Keratinocyte (primary cell): ENCODE measurements around the gene CNTNAP2. TPM values are rescaled to one million over a fixed set of nuclear protein-coding genes. Genes with fewer than 3 reads are reported as not detected.
"Not testable (repeated sequence)": the region's sequence is repeated elsewhere in the genome, so short reads cannot be mapped to it uniquely, and the experiment has no call there.

Source experiments
- DNase-seq: peaks from one replicate; pipeline ENCODE4 v3.0.0-alpha.2; 2011; ENCODE audit warnings: low read depth, missing footprints, low spot score
- FAIRE-seq: peaks from 2 replicates; lab custom pipeline; 2011; peaks lifted over from hg19 to GRCh38; lab: Jason Lieb, UNC
- H2AFZ ChIP-seq: 2 replicates; pipeline ENCODE4 v1.6.0; 2012; ENCODE audit warnings: low read length, control low read depth, inconsistent platforms; ENCODE audit not compliant: control insufficient read depth
- H3K27ac ChIP-seq: 2 replicates; pipeline ENCODE4 v1.5.1; 2011; ENCODE audit warnings: low read length; ENCODE audit not compliant: control insufficient read depth, insufficient read depth
- H3K27me3 ChIP-seq: 3 replicates; pipeline ENCODE4 v1.6.0; 2011; ENCODE audit warnings: low read length; ENCODE audit not compliant: control insufficient read depth, insufficient read depth; ENCODE audit errors: extremely low read depth
- H3K36me3 ChIP-seq, 2 experiments: 2 replicates in 1 of 2; 3 replicates in 1 of 2; pipeline ENCODE4 v1.5.1; 2011; ENCODE audit warnings: low read length in 2 of 2, mild to moderate bottlenecking in 1 of 2; ENCODE audit not compliant: control insufficient read depth in 2 of 2, insufficient read depth in 2 of 2; ENCODE audit errors: extremely low read depth in 1 of 2
- H3K4me1 ChIP-seq: 3 replicates; pipeline ENCODE4 v1.5.1; 2011; ENCODE audit warnings: low read length; ENCODE audit not compliant: control insufficient read depth, insufficient read depth; ENCODE audit errors: extremely low read depth
- H3K4me2 ChIP-seq: 3 replicates; pipeline ENCODE4 v1.6.0; 2011; ENCODE audit warnings: low read depth, low read length; ENCODE audit not compliant: control insufficient read depth, insufficient read depth; ENCODE audit errors: extremely low read depth
- H3K4me3 ChIP-seq, 3 experiments: fragments of 200-600 bp in 1 of 3; sonication (generic) in 1 of 3; 2 replicates in 2 of 3; 3 replicates in 1 of 3; pipeline ENCODE4 v1.5.1; 2011 to 2016; ENCODE audit warnings: low read length in 3 of 3, mild to moderate bottlenecking in 3 of 3, control low read depth in 2 of 3, inconsistent platforms in 1 of 3, low read depth in 1 of 3, mixed read lengths in 1 of 3, mixed run types in 1 of 3, moderate library complexity in 1 of 3; ENCODE audit not compliant: control insufficient read depth in 2 of 3, insufficient read depth in 2 of 3; ENCODE audit errors: extremely low read depth in 1 of 3
- H3K79me2 ChIP-seq: 2 replicates; pipeline ENCODE4 v1.6.0; 2012; ENCODE audit warnings: low read length; ENCODE audit not compliant: control insufficient read depth, insufficient read depth
- H3K9ac ChIP-seq: 3 replicates; pipeline ENCODE4 v1.6.0; 2011; ENCODE audit warnings: low read length; ENCODE audit not compliant: control insufficient read depth, insufficient read depth; ENCODE audit errors: extremely low read depth
- H3K9me1 ChIP-seq: 3 replicates; pipeline ENCODE4 v1.6.0; 2011; ENCODE audit warnings: low read length; ENCODE audit not compliant: control insufficient read depth, insufficient read depth; ENCODE audit errors: extremely low read depth
- H3K9me3 ChIP-seq: 2 replicates; pipeline ENCODE4 v1.5.1; 2012; ENCODE audit warnings: low read depth, low read length; ENCODE audit not compliant: control insufficient read depth
- H4K20me1 ChIP-seq: 3 replicates; pipeline ENCODE4 v1.6.0; 2011; ENCODE audit warnings: low read length; ENCODE audit not compliant: control insufficient read depth, insufficient read depth; ENCODE audit errors: extremely low read depth
- CTCF ChIP-seq, 3 experiments: IDR thresholded peaks in 1 of 3; conservative IDR thresholded peaks in 1 of 3; optimal IDR thresholded peaks in 1 of 3; 2 replicates in 2 of 3; 3 replicates in 1 of 3; pipeline versions ENCODE3 to v1.5.1; 2011; ENCODE audit warnings: low read length in 3 of 3, mild to moderate bottlenecking in 3 of 3, moderate library complexity in 2 of 3, control low read depth in 1 of 3, inconsistent platforms in 1 of 3; ENCODE audit not compliant: insufficient read depth in 2 of 3; ENCODE audit errors: extremely low read depth in 1 of 3
- EZH2 ChIP-seq: IDR thresholded peaks from one replicate; pipeline ENCODE4 v1.6.1; 2012; ENCODE audit warnings: inconsistent platforms, mild to moderate bottlenecking, low read length, moderate library complexity
- dilution Hi-C: fragments of 300-500 bp; cut with MboI; formaldehyde crosslinking; loops from one replicate; pipeline ENCODE4 v1.7.0; 2020; ENCODE audit warnings: low sequenced_read_pairs; ENCODE audit not compliant: extremely low pct_ligation_motif_present
- polyA plus RNA-seq, 5 experiments: library from polyadenylated mRNA; depleted of rRNA in 3 of 5; stranded (reverse) in 3 of 5; stranded (forward) in 1 of 5; unstranded in 1 of 5; fragments of >200 nt; gene quantifications; 1 replicate in 1 of 5; 2 replicates in 3 of 5; 3 replicates in 1 of 5; pipeline versions ENCODE4 v1.2.1 to v1.2.3, GENCODE V29; 2011 to 2012; ENCODE audit warnings: missing spikeins in 2 of 5, low read depth in 1 of 5, low replicate concordance in 1 of 5

CNTNAP2 gene
- polyA plus RNA-seq, 1 donor (not counting 4 experiments of a cell fraction or from before 2014, with no cell fraction given) = 1.4 TPM

- Histone ChIP-seq H3K4me2 (no peak overlapping the region), H2AFZ (no peak overlapping the region), H4K20me1 (no peaks in the 10 kb centered on the region), H3K79me2 (no peaks in the 10 kb centered on the region), H3K27me3 (no peaks in the 10 kb centered on the region), H3K9ac (no peak overlapping the region), H3K9me3 (no peaks in the 10 kb centered on the region), H3K36me3 (no peaks in the 10 kb centered on the region), H3K27ac (no peak overlapping the region), H3K4me3 (no peak overlapping the region), H3K9me1 (no peaks in the 10 kb centered on the region), H3K4me1 (no peaks in the 10 kb centered on the region)
- no peak for TF ChIP-seq CTCF (optimal IDR thresholded peaks at IDR 0.05 in 1 of 3, IDR thresholded peaks at IDR 0.05 in 1 of 3, conservative IDR thresholded peaks at IDR 0.05 in 1 of 3; ENCODE audit: extremely low read depth in 1 of 3, insufficient read depth in 2 of 3, low read length in 3 of 3)
- dilution Hi-C loops = no loop called here
- FAIRE-seq = no peak
- no peak for DNase-seq
Observed at GRCh38 chr7:148463210-148463609, 2346.6 kb downstream of the CNTNAP2 start.

GRCh38 chr7:148464947-148465346 is 2348.3 kb downstream of the CNTNAP2 start:
- no peaks in the 10 kb centered on the region for H3K36me3 ChIP-seq
- H3K9me3 ChIP-seq = no peaks in the 10 kb centered on the region
- H3K27ac ChIP-seq = no peak overlapping the region
- no peaks in the 10 kb centered on the region for H3K4me1 ChIP-seq
- no peak overlapping the region for H3K4me2 ChIP-seq
- H4K20me1 ChIP-seq = no peaks in the 10 kb centered on the region
- no peak for TF ChIP-seq EZH2
- no peak for TF ChIP-seq CTCF (optimal IDR thresholded peaks at IDR 0.05 in 1 of 3, IDR thresholded peaks at IDR 0.05 in 1 of 3, conservative IDR thresholded peaks at IDR 0.05 in 1 of 3; ENCODE audit: extremely low read depth in 1 of 3, insufficient read depth in 2 of 3, low read length in 3 of 3)
- H3K79me2 ChIP-seq = no peaks in the 10 kb centered on the region
- FAIRE-seq = no peak
- no peaks in the 10 kb centered on the region for H3K9me1 ChIP-seq
- H3K9ac ChIP-seq = no peak overlapping the region
- no peak overlapping the region for H2AFZ ChIP-seq
- dilution Hi-C loops = no loop called here
- no peaks in the 10 kb centered on the region for H3K27me3 ChIP-seq
- DNase-seq = no peak
- no peak overlapping the region for H3K4me3 ChIP-seq

GRCh38 chr7:148465441-148465840 is 2348.8 kb downstream of the CNTNAP2 start:
- H3K4me1 ChIP-seq, H3K27ac ChIP-seq, H4K20me1 ChIP-seq, H3K9me3 ChIP-seq, H3K4me2 ChIP-seq, H3K27me3 ChIP-seq, H3K79me2 ChIP-seq, H3K36me3 ChIP-seq, FAIRE-seq, H3K9me1 ChIP-seq, dilution Hi-C loops, H2AFZ ChIP-seq, DNase-seq, H3K4me3 ChIP-seq, H3K9ac ChIP-seq: not testable (repeated sequence)
